SK-N-SH (cell line): Measurements from ENCODE around the gene PRKCH. TPM values are rescaled to one million over a fixed set of nuclear protein-coding genes. Genes with fewer than 3 reads are reported as not detected.

Experiments
- CTCF ChIA-PET: fragments of 300-600, 350-600 bp; formaldehyde crosslinking; extraction: SDS; loops from one replicate; lab custom pipeline; 2021; lab: Yijun Ruan, JAX
- POLR2A ChIA-PET: fragments of 350-600 bp; sonication (Branson Sonifier 250); formaldehyde crosslinking; extraction: SDS; loops from one replicate; lab custom pipeline; 2020; ENCODE audit warnings: antibody characterized with exemption, inconsistent platforms; lab: Yijun Ruan, JAX
- DNase-seq: peaks from one replicate; pipeline ENCODE4 v3.0.0; 2012
- H2AFZ ChIP-seq: fragments of 200-600 bp; sonication (generic); 2 replicates; pipeline ENCODE4 v1.8.1; 2016; ENCODE audit warnings: antibody characterized with exemption, mild to moderate bottlenecking, low read depth
- H3F3A ChIP-seq: fragments of 200-600 bp; sonication (generic); replicated peaks from 2 replicates; pipeline ENCODE3; 2016; ENCODE audit warnings: antibody characterized with exemption, mild to moderate bottlenecking; ENCODE audit not compliant: insufficient read depth
- H3K27ac ChIP-seq, 2 experiments: fragments of 200-500 bp in 1 of 2; fragments of 200-600 bp in 1 of 2; sonication (Bioruptor generic) in 1 of 2; sonication (generic), shearing (Covaris generic) in 1 of 2; 2 replicates each; pipeline versions ENCODE4 v1.5.1 to v1.6.1; 2014 to 2016; ENCODE audit warnings: low read depth in 2 of 2, inconsistent platforms in 1 of 2, low read length in 1 of 2, mild to moderate bottlenecking in 1 of 2, mixed read lengths in 1 of 2
- H3K27me3 ChIP-seq: fragments of 200-600 bp; sonication (generic), shearing (Covaris generic); 2 replicates; pipeline ENCODE4 v1.6.1; 2016; ENCODE audit warnings: mixed run types; ENCODE audit not compliant: insufficient read depth
- H3K36me3 ChIP-seq, 2 experiments: fragments of 200-500 bp in 1 of 2; fragments of 200-600 bp in 1 of 2; sonication (Bioruptor generic) in 1 of 2; sonication (generic) in 1 of 2; replicated peaks in 1 of 2; 2 replicates each; pipeline versions ENCODE3 to v1.5.1; 2014 to 2016; ENCODE audit warnings: low read length in 1 of 2, mild to moderate bottlenecking in 1 of 2; ENCODE audit not compliant: insufficient read depth in 2 of 2, control insufficient read depth in 1 of 2
- H3K4me1 ChIP-seq, 2 experiments: fragments of 200-500 bp in 1 of 2; fragments of 200-600 bp in 1 of 2; sonication (Bioruptor generic) in 1 of 2; sonication (generic), shearing (Covaris generic) in 1 of 2; 2 replicates each; pipeline versions ENCODE4 v1.5.1 to v1.6.1; 2014 to 2016; ENCODE audit warnings: low read depth in 1 of 2, low read length in 1 of 2, mixed run types in 1 of 2; ENCODE audit not compliant: insufficient read depth in 2 of 2, control insufficient read depth in 1 of 2
- H3K4me2 ChIP-seq: fragments of 200-600 bp; sonication (generic), shearing (Covaris generic); 2 replicates; pipeline ENCODE4 v1.6.1; 2017; ENCODE audit warnings: mixed run types
- H3K4me3 ChIP-seq, 2 experiments: fragments of 200-500 bp in 1 of 2; fragments of 200-600 bp in 1 of 2; sonication (Bioruptor generic) in 1 of 2; sonication (generic), shearing (Covaris generic) in 1 of 2; 2 replicates each; pipeline versions ENCODE4 v1.5.1 to v1.8.1; 2014 to 2016; ENCODE audit warnings: low read depth in 2 of 2, inconsistent platforms in 1 of 2, low read length in 1 of 2, mild to moderate bottlenecking in 1 of 2, mixed read lengths in 1 of 2, moderate library complexity in 1 of 2
- H3K79me2 ChIP-seq: fragments of 200-600 bp; sonication (generic); 2 replicates; pipeline ENCODE4 v1.8.1; 2017; ENCODE audit warnings: mild to moderate bottlenecking; ENCODE audit not compliant: insufficient read depth
- H3K9ac ChIP-seq: fragments of 200-600 bp; sonication (generic); 2 replicates; pipeline ENCODE4 v1.6.1; 2017; ENCODE audit warnings: mixed run types
- H3K9me2 ChIP-seq: fragments of 200-600 bp; sonication (generic); 2 replicates; pipeline ENCODE4 v1.6.1; 2017; ENCODE audit warnings: mixed run types
- H3K9me3 ChIP-seq: fragments of 200-600 bp; sonication (generic); 2 replicates; pipeline ENCODE4 v1.6.1; 2017; ENCODE audit warnings: mixed run types, mild to moderate bottlenecking, moderate library complexity
- H4K20me1 ChIP-seq: fragments of 200-600 bp; sonication (generic); 2 replicates; pipeline ENCODE4 v1.6.1; 2017; ENCODE audit warnings: mild to moderate bottlenecking, mixed run types; ENCODE audit not compliant: insufficient read depth
- CHD2 ChIP-seq: fragments of 150-350 bp; IDR thresholded peaks from 2 replicates; pipeline ENCODE4 v1.6.1; 2018; ENCODE audit warnings: low read length; ENCODE audit not compliant: partially characterized antibody
- ELF1 ChIP-seq: IDR thresholded peaks from 2 replicates; pipeline ENCODE4 v1.4.0; 2012
- EP300 ChIP-seq, 2 experiments: IDR thresholded peaks; 2 replicates each; pipeline versions ENCODE4 v1.4.0 to v1.6.1; 2012; ENCODE audit warnings: borderline replicate concordance in 1 of 2, low read depth in 1 of 2, low read length in 1 of 2
- GABPA ChIP-seq: IDR thresholded peaks from 2 replicates; pipeline ENCODE4 v1.4.0; 2012; ENCODE audit warnings: low read depth, mild to moderate bottlenecking
- GATA2 ChIP-seq: sonication (generic); formaldehyde crosslinking; IDR thresholded peaks from 2 replicates; pipeline ENCODE4 v1.5.0; 2020; ENCODE audit warnings: mild to moderate bottlenecking, missing genetic modification reagents
- MEF2A ChIP-seq: IDR thresholded peaks from 2 replicates; pipeline ENCODE4 v1.4.0; 2012; ENCODE audit warnings: low read depth, borderline replicate concordance
- NFIC ChIP-seq: IDR thresholded peaks from 2 replicates; pipeline ENCODE4 v1.4.0; 2012; ENCODE audit warnings: borderline replicate concordance
- RAD21 ChIP-seq: IDR thresholded peaks from 2 replicates; pipeline ENCODE4 v1.6.1; 2012; ENCODE audit warnings: mild to moderate bottlenecking, low read length
- RFX5 ChIP-seq: IDR thresholded peaks from 2 replicates; pipeline ENCODE4 v1.6.1; 2012; ENCODE audit warnings: mild to moderate bottlenecking, improper control_type of control experiment, low read length
- RXRA ChIP-seq: IDR thresholded peaks from 2 replicates; pipeline ENCODE4 v1.4.0; 2012; ENCODE audit warnings: low read depth, mild to moderate bottlenecking, borderline replicate concordance
- SMC3 ChIP-seq: IDR thresholded peaks from 2 replicates; pipeline ENCODE4 v1.6.1; 2012; ENCODE audit warnings: low read depth, low read length, improper control_type of control experiment
- TAF1 ChIP-seq: IDR thresholded peaks from 2 replicates; pipeline ENCODE4 v1.6.1; 2012; ENCODE audit warnings: low read depth, mild to moderate bottlenecking, low read length, moderate library complexity, borderline replicate concordance
- YY1 ChIP-seq: IDR thresholded peaks from 2 replicates; pipeline ENCODE4 v1.4.0; 2012; ENCODE audit warnings: low read depth, mild to moderate bottlenecking
- WGBS: methylation state at CpG from one replicate; pipeline ENCODE4 v1.1.6; 2017; ENCODE audit warnings: low lambda C conversion rate; 5-methylcytosine and 5-hydroxymethylcytosine counted together
- polyA plus RNA-seq, 3 experiments: library from polyadenylated mRNA; depleted of rRNA; stranded (reverse); fragments of >200 nt; gene quantifications; 2 replicates each; pipeline ENCODE4 v1.2.3, GENCODE V29; 2012
- TF ChIP-seq, protein P1 (sequence below): IDR thresholded peaks from 2 replicates; pipeline ENCODE4 v1.4.0; 2012; ENCODE audit warnings: low read depth, borderline replicate concordance
- TF ChIP-seq, protein P2 (sequence below): IDR thresholded peaks from 2 replicates; pipeline ENCODE4 v1.4.0; 2012; ENCODE audit warnings: low read depth
- TF ChIP-seq, protein P3 (sequence below): IDR thresholded peaks from 2 replicates; pipeline ENCODE4; 2012
- TF ChIP-seq, protein P4 (sequence below): IDR thresholded peaks from 2 replicates; pipeline ENCODE4 v1.6.1; 2012; ENCODE audit warnings: mild to moderate bottlenecking, low read depth, low read length, moderate library complexity

The PRKCH gene
- polyA plus RNA-seq, 1 of the 3 experiments (the other 2 are of a cell fraction), result 4.2 TPM

DNA sequence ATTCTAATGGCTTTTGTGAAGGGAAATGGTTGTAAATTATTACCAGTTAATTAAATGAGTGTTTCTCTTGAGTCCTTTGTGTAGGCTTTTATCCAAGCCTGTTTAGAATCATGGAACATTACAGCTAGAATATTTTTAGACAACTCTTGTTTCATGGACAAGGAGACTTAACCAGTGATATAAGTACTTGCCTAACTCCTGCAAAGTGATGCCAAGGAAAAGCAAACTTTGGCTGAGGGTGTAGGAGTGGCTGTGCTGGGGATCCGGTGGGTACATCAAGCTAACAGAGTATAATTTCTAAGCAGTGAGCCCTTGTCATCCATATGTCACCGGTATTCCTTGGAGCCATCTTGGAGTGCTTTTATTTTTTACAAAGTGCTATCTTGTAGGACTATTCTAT, 61.5 kb downstream of the PRKCH start:
- Histone ChIP-seq H3K27me3 (no peaks in the 10 kb centered on the region), H3K9me2 (no peaks in the 10 kb centered on the region), H3K9ac (no peak overlapping the region), H3F3A (no peaks in the 10 kb centered on the region), H3K27ac (no peak overlapping the region), H3K79me2 (no peaks in the 10 kb centered on the region), H3K4me2 (no peak overlapping the region), H3K4me3 (no peak overlapping the region), H3K4me1 (no peaks in the 10 kb centered on the region; a peak in 1 of 4 replicates), H3K36me3 (no peaks in the 10 kb centered on the region), H3K9me3 (no peaks in the 10 kb centered on the region), H4K20me1 (no peaks in the 10 kb centered on the region), H2AFZ (no peak overlapping the region)
- WGBS, result 46% methylated on average over 2 of the region's 2 CpGs
- DNase-seq, result no peak
- ChIA-PET POLR2A (no interaction called here), CTCF (interaction anchor here (1.1 kb wide), 1 partner anchor 454 kb away, joined by 5 read pairs; no protein-coding TSS in a partner anchor)
- no peak for TF ChIP-seq YY1
- TF ChIP-seq, protein P1, sequence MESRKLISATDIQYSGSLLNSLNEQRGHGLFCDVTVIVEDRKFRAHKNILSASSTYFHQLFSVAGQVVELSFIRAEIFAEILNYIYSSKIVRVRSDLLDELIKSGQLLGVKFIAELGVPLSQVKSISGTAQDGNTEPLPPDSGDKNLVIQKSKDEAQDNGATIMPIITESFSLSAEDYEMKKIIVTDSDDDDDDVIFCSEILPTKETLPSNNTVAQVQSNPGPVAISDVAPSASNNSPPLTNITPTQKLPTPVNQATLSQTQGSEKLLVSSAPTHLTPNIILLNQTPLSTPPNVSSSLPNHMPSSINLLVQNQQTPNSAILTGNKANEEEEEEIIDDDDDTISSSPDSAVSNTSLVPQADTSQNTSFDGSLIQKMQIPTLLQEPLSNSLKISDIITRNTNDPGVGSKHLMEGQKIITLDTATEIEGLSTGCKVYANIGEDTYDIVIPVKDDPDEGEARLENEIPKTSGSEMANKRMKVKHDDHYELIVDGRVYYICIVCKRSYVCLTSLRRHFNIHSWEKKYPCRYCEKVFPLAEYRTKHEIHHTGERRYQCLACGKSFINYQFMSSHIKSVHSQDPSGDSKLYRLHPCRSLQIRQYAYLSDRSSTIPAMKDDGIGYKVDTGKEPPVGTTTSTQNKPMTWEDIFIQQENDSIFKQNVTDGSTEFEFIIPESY, result no peak
- TF ChIP-seq, protein P2, sequence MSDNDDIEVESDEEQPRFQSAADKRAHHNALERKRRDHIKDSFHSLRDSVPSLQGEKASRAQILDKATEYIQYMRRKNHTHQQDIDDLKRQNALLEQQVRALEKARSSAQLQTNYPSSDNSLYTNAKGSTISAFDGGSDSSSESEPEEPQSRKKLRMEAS, result no peak
- no peak for TF ChIP-seq NFIC
- no peak for TF ChIP-seq GATA2 (CRISPR knock-in tag)
- TF ChIP-seq, protein P3, sequence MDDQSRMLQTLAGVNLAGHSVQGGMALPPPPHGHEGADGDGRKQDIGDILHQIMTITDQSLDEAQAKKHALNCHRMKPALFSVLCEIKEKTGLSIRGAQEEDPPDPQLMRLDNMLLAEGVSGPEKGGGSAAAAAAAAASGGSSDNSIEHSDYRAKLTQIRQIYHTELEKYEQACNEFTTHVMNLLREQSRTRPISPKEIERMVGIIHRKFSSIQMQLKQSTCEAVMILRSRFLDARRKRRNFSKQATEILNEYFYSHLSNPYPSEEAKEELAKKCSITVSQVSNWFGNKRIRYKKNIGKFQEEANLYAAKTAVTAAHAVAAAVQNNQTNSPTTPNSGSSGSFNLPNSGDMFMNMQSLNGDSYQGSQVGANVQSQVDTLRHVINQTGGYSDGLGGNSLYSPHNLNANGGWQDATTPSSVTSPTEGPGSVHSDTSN, result no peak
- TF ChIP-seq RFX5, result no peak
- TF ChIP-seq SMC3, result no peak
- no peak for TF ChIP-seq TAF1
- no peak for TF ChIP-seq EP300 (IDR thresholded peaks at IDR 0.05; ENCODE audit: borderline replicate concordance in 1 of 2, low read depth in 1 of 2, low read length in 1 of 2)
- no peak for TF ChIP-seq ELF1
- TF ChIP-seq GABPA, result no peak
- no peak for TF ChIP-seq CHD2
- TF ChIP-seq RAD21, result no peak
- TF ChIP-seq MEF2A, result no peak

DNA sequence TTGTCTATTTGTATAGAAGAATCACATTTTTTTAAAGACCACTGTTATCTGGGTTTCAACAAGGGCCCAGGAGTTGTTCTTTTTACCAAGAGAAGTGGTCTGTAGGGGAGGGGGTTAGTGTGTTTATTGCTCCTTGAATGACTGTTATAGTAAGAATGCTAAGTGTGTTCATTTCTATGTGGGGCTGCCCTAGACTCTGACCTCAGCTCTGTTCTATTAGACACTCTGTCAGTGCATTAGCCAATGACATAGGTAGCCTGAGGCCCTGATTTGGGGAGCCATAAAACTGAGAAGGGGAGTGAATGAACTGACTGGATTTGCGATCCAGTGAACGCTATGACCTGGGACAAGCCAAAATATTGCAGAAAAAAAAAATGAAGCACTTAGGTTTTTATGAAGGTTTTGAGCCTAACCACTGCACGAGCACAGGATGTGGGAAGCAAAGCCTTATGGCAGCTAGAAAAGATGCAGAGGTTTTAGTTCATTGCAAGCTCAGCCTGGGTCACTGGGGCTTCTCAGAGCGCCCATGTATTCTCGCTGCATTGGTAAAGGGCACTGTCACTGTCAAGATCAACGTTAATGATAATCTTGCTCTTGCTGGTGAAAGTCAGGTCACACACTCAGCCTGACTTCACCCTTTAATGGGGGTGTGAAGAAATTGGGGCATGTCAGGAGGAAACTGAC, 63.8 kb downstream of the PRKCH start:
- ChIA-PET CTCF (interaction anchor here (0.6 to 0.8 kb wide), 2 partner anchors 35 to 993 kb away, joined by 3 read pairs; no protein-coding TSS in a partner anchor), POLR2A (no interaction called here)
- Histone ChIP-seq H2AFZ (no peak overlapping the region), H3K27ac (no peak overlapping the region), H3K4me3 (no peak overlapping the region), H3K79me2 (no peaks in the 10 kb centered on the region), H3F3A (no peaks in the 10 kb centered on the region), H4K20me1 (no peaks in the 10 kb centered on the region), H3K9me2 (no peaks in the 10 kb centered on the region), H3K9me3 (no peaks in the 10 kb centered on the region), H3K36me3 (no peaks in the 10 kb centered on the region), H3K27me3 (no peaks in the 10 kb centered on the region), H3K4me1 (peaks cover 0 to 12% of the 10 kb centered on the region in 2 experiments; a peak in 2 of 4 replicates), H3K9ac (no peak overlapping the region), H3K4me2 (no peak overlapping the region)
- DNase-seq, result no peak
- WGBS, result 60% methylated on average over 6 of the region's 6 CpGs
- TF ChIP-seq RXRA (no peak), RAD21 (no peak), YY1 (no peak), MEF2A (no peak), CHD2 (no peak), EP300 (IDR thresholded peaks at IDR 0.05; ENCODE audit: borderline replicate concordance in 1 of 2, low read depth in 1 of 2, low read length in 1 of 2) (no peak)
- TF ChIP-seq, protein P2, result no peak
- TF ChIP-seq, protein P4, sequence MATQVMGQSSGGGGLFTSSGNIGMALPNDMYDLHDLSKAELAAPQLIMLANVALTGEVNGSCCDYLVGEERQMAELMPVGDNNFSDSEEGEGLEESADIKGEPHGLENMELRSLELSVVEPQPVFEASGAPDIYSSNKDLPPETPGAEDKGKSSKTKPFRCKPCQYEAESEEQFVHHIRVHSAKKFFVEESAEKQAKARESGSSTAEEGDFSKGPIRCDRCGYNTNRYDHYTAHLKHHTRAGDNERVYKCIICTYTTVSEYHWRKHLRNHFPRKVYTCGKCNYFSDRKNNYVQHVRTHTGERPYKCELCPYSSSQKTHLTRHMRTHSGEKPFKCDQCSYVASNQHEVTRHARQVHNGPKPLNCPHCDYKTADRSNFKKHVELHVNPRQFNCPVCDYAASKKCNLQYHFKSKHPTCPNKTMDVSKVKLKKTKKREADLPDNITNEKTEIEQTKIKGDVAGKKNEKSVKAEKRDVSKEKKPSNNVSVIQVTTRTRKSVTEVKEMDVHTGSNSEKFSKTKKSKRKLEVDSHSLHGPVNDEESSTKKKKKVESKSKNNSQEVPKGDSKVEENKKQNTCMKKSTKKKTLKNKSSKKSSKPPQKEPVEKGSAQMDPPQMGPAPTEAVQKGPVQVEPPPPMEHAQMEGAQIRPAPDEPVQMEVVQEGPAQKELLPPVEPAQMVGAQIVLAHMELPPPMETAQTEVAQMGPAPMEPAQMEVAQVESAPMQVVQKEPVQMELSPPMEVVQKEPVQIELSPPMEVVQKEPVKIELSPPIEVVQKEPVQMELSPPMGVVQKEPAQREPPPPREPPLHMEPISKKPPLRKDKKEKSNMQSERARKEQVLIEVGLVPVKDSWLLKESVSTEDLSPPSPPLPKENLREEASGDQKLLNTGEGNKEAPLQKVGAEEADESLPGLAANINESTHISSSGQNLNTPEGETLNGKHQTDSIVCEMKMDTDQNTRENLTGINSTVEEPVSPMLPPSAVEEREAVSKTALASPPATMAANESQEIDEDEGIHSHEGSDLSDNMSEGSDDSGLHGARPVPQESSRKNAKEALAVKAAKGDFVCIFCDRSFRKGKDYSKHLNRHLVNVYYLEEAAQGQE, result no peak
- TF ChIP-seq, protein P3, result no peak
